K562 (cell line): Measurements from ENCODE around the gene KMT2D. TPM values are rescaled to one million over a fixed set of nuclear protein-coding genes. Genes with fewer than 3 reads are reported as not detected.

ENCODE experiments used
- ARHGAP35 ChIP-seq: fragments of 450-650 bp; IDR thresholded peaks from 2 replicates; pipeline ENCODE4 v1.6.1; 2018; ENCODE audit not compliant: partially characterized antibody
- EZH2 ChIP-seq: IDR thresholded peaks from 2 replicates; pipeline ENCODE4 v1.6.1; 2012; ENCODE audit warnings: low read depth, mild to moderate bottlenecking, inconsistent platforms, low read length, borderline replicate concordance
- GATA2 ChIP-seq: sonication (generic); formaldehyde crosslinking; IDR thresholded peaks from 2 replicates; pipeline ENCODE4 v1.4.0; 2020; ENCODE audit warnings: mild to moderate bottlenecking, missing genetic modification reagents
- HEY1 ChIP-seq: fragments of 250-450 bp; sonication (Bioruptor Pico); IDR thresholded peaks from 2 replicates; pipeline ENCODE4 v1.5.0; 2020; ENCODE audit warnings: mild to moderate bottlenecking, moderate library complexity, borderline replicate concordance
- ILF3 ChIP-seq: fragments of 450-650 bp; IDR thresholded peaks from 2 replicates; pipeline ENCODE4 v1.6.1; 2018; ENCODE audit warnings: antibody characterized with exemption, mild to moderate bottlenecking, moderate library complexity, borderline replicate concordance
- MAFF ChIP-seq: IDR thresholded peaks from 2 replicates; pipeline ENCODE4 v1.6.1; 2012; ENCODE audit warnings: low read length, improper control_type of control experiment
- MECOM ChIP-seq: fragments of 250-450 bp; sonication (Bioruptor Pico); IDR thresholded peaks from 2 replicates; pipeline ENCODE4 v1.8.0; 2022; ENCODE audit warnings: inconsistent platforms
- NCOR1 ChIP-seq: fragments of 450-650 bp; IDR thresholded peaks from 2 replicates; pipeline ENCODE4 v1.6.1; 2016; ENCODE audit warnings: mild to moderate bottlenecking, moderate library complexity
- RBBP5 ChIP-seq: fragments of 200-600 bp; sonication (generic); IDR thresholded peaks from 2 replicates; pipeline ENCODE4 v1.6.1; 2012; ENCODE audit warnings: borderline replicate concordance, mild to moderate bottlenecking, low read length, control low read depth, inconsistent platforms; ENCODE audit not compliant: insufficient read depth, poor library complexity, severe bottlenecking
- SMAD3 ChIP-seq: fragments of 450-650 bp; formaldehyde crosslinking; conservative IDR thresholded peaks from 2 replicates; pipeline ENCODE4 v1.4.0; 2020; ENCODE audit warnings: mild to moderate bottlenecking
- YBX1 ChIP-seq: fragments of 450-650 bp; IDR thresholded peaks from 2 replicates; pipeline ENCODE4 v1.7.1; 2016; ENCODE audit warnings: mild to moderate bottlenecking
- ZNF311 ChIP-seq: fragments of 250-450 bp; sonication (Bioruptor Pico); IDR thresholded peaks from 2 replicates; pipeline ENCODE4 v1.4.0; 2020; ENCODE audit warnings: mild to moderate bottlenecking, moderate library complexity
- ZNF583 ChIP-seq: fragments of 250-450 bp; sonication (Bioruptor Pico); IDR thresholded peaks from 2 replicates; pipeline ENCODE4 v1.4.0; 2020
- ZNF695 ChIP-seq: fragments of 450-650 bp; formaldehyde crosslinking; IDR thresholded peaks from 2 replicates; pipeline ENCODE4 v1.4.0; 2020; ENCODE audit warnings: mild to moderate bottlenecking, moderate library complexity
- polyA plus RNA-seq, 8 experiments: library from polyadenylated mRNA; depleted of rRNA in 4 of 8; stranded (reverse) in 5 of 8; unstranded in 3 of 8; fragments of >200 nt; fragmentation: Nextera tagmentation in 2 of 8; fragmentation: Illumina TruSeq in 1 of 8; extraction: Ambion mirVana in 2 of 8; extraction: Trizol in 1 of 8; gene quantifications; 2 replicates each; pipeline versions ENCODE4 v1.2.1 to v1.2.3, GENCODE V29; 2011 to 2014; ENCODE audit warnings: inconsistent platforms in 1 of 8, missing spikeins in 1 of 8
- total RNA-seq, 7 experiments: library from RNA; depleted of rRNA in 6 of 7; stranded (reverse); fragments of >200 nt in 6 of 7; fragmentation: Illumina TruSeq in 2 of 7; extraction: Trizol in 2 of 7; gene quantifications; 2 replicates each; pipeline versions ENCODE4 v1.2.1 to v1.2.3, GENCODE V29; 2011 to 2021; ENCODE audit warnings: low replicate concordance in 1 of 7
- TF ChIP-seq, protein P1 (sequence below): fragments of 200-400 bp; formaldehyde crosslinking; IDR thresholded peaks from 2 replicates; pipeline ENCODE4 v1.6.1; 2017; ENCODE audit warnings: mild to moderate bottlenecking, low read depth, low read length, moderate library complexity
- TF ChIP-seq, protein P2 (sequence below), 2 experiments: fragments of 450-650 bp; IDR thresholded peaks; 2 replicates each; pipeline ENCODE4 v1.6.1; 2018; ENCODE audit warnings: mild to moderate bottlenecking in 2 of 2, low read depth in 1 of 2; ENCODE audit not compliant: partially characterized antibody in 2 of 2
- TF ChIP-seq, protein P3 (sequence below): sonication (generic); formaldehyde crosslinking; IDR thresholded peaks from 2 replicates; pipeline ENCODE4 v1.8.0; 2022; ENCODE audit warnings: mild to moderate bottlenecking, low read depth, missing genetic modification reagents
- TF ChIP-seq, protein P4 (sequence below), 2 experiments: fragments of 200-800 bp in 1 of 2; sonication (Bioruptor generic) in 1 of 2; sonication (generic) in 1 of 2; formaldehyde crosslinking in 1 of 2; IDR thresholded peaks in 1 of 2; conservative IDR thresholded peaks in 1 of 2; 2 replicates each; pipeline versions ENCODE4 v1.5.0 to v1.6.1; 2016 to 2020; ENCODE audit warnings: missing compliant biosample characterization in 1 of 2, missing genetic modification characterization in 1 of 2, missing genetic modification reagents in 1 of 2

KMT2D gene
- total and polyA plus RNA-seq, 9 of the 15 experiments (the other 6 are each of a cell fraction or from before 2014, with no cell fraction given) = 0.22 to 93.7 (median 13.7) TPM

DNA sequence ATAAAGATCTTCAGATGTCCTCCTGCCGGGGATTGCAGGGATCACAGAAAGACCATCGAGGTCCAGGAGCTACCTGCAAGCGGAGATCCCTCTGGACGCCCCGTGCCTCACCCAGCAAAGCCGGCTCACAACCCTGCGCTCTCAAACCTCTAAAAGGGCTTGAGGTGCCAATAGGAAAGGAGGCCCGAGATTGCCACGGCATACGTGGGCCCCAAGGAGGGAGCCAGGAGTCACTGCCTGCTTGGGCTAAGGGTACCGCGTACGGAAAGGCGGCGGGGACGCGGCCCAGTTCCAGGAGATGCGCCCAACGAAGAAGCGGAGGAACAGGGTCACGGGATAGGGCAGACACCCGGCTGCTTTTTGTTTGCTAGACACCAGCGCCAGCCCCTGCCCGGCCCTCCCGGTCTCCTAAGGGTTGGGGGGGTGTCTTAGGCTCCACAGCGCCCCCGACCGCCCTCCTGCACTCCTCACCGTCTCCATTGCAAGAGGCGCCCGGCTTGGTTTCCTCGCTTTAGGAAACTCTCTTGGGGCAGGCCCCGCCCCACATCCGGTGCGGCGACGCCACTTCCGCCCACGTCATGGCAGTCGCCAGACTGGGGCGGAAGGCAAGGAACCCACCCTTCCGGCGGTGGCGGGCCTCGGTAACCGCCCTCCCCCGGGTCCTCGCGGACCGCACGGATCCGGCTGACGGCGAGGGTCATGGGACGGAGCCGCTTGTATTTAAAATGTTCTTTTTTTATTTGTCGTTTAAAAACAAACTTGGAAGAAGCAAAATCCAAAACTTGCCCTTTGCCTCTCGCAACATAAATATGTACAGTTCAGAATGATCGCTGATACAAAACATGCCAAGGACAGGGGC, 42.1 kb downstream of the KMT2D start, which contains the start of gene PRKAG1 (continued):
- TF ChIP-seq, protein P1, sequence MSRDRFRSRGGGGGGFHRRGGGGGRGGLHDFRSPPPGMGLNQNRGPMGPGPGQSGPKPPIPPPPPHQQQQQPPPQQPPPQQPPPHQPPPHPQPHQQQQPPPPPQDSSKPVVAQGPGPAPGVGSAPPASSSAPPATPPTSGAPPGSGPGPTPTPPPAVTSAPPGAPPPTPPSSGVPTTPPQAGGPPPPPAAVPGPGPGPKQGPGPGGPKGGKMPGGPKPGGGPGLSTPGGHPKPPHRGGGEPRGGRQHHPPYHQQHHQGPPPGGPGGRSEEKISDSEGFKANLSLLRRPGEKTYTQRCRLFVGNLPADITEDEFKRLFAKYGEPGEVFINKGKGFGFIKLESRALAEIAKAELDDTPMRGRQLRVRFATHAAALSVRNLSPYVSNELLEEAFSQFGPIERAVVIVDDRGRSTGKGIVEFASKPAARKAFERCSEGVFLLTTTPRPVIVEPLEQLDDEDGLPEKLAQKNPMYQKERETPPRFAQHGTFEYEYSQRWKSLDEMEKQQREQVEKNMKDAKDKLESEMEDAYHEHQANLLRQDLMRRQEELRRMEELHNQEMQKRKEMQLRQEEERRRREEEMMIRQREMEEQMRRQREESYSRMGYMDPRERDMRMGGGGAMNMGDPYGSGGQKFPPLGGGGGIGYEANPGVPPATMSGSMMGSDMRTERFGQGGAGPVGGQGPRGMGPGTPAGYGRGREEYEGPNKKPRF = no peak
- TF ChIP-seq ZNF695 (0 out of 2 replicates have a peak, but pooled peaks have one; percentile 2), EZH2 (no peak), NCOR1 (0 out of 2 replicates have a peak, but pooled peaks have one; percentile 30), YBX1 (no peak), MECOM (CRISPR knock-in tag) (0 out of 2 replicates have a peak, but pooled peaks have one; percentile 16), ZNF583 (no peak), HEY1 (CRISPR knock-in tag) (no peak), SMAD3 (CRISPR knock-in tag) (no peak), ILF3 (no peak), MAFF (no peak), RBBP5 (peak; percentile 34), GATA2 (no peak), ARHGAP35 (no peak), ZNF311 (no peak)
- TF ChIP-seq, protein P2, sequence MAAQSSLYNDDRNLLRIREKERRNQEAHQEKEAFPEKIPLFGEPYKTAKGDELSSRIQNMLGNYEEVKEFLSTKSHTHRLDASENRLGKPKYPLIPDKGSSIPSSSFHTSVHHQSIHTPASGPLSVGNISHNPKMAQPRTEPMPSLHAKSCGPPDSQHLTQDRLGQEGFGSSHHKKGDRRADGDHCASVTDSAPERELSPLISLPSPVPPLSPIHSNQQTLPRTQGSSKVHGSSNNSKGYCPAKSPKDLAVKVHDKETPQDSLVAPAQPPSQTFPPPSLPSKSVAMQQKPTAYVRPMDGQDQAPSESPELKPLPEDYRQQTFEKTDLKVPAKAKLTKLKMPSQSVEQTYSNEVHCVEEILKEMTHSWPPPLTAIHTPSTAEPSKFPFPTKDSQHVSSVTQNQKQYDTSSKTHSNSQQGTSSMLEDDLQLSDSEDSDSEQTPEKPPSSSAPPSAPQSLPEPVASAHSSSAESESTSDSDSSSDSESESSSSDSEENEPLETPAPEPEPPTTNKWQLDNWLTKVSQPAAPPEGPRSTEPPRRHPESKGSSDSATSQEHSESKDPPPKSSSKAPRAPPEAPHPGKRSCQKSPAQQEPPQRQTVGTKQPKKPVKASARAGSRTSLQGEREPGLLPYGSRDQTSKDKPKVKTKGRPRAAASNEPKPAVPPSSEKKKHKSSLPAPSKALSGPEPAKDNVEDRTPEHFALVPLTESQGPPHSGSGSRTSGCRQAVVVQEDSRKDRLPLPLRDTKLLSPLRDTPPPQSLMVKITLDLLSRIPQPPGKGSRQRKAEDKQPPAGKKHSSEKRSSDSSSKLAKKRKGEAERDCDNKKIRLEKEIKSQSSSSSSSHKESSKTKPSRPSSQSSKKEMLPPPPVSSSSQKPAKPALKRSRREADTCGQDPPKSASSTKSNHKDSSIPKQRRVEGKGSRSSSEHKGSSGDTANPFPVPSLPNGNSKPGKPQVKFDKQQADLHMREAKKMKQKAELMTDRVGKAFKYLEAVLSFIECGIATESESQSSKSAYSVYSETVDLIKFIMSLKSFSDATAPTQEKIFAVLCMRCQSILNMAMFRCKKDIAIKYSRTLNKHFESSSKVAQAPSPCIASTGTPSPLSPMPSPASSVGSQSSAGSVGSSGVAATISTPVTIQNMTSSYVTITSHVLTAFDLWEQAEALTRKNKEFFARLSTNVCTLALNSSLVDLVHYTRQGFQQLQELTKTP (IDR thresholded peaks at IDR 0.05; ENCODE audit: low read depth in 1 of 2, partially characterized antibody in 2 of 2) = no peak
- TF ChIP-seq, protein P3, sequence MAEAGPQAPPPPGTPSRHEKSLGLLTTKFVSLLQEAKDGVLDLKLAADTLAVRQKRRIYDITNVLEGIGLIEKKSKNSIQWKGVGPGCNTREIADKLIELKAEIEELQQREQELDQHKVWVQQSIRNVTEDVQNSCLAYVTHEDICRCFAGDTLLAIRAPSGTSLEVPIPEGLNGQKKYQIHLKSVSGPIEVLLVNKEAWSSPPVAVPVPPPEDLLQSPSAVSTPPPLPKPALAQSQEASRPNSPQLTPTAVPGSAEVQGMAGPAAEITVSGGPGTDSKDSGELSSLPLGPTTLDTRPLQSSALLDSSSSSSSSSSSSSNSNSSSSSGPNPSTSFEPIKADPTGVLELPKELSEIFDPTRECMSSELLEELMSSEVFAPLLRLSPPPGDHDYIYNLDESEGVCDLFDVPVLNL (CRISPR knock-in tag) = no peak; the same call in 1 of the 2 replicates
- TF ChIP-seq, protein P4, sequence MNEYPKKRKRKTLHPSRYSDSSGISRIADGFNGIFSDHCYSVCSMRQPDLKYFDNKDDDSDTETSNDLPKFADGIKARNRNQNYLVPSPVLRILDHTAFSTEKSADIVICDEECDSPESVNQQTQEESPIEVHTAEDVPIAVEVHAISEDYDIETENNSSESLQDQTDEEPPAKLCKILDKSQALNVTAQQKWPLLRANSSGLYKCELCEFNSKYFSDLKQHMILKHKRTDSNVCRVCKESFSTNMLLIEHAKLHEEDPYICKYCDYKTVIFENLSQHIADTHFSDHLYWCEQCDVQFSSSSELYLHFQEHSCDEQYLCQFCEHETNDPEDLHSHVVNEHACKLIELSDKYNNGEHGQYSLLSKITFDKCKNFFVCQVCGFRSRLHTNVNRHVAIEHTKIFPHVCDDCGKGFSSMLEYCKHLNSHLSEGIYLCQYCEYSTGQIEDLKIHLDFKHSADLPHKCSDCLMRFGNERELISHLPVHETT (CRISPR knock-in tag; conservative IDR thresholded peaks at IDR 0.05 in 1 of 2, IDR thresholded peaks at IDR 0.05 in 1 of 2) = peak in 1 of 2 experiments; percentile 98; a peak in 2 of 4 replicates
